Measurements from ENCODE around the gene RALGPS1. TPM values are rescaled to one million over a fixed set of nuclear protein-coding genes. Genes with fewer than 3 reads are reported as not detected.

The RALGPS1 gene
- total and polyA plus RNA-seq, 2 experiments from 2014 or later: 13.1 to 22.1 TPM

DNA sequence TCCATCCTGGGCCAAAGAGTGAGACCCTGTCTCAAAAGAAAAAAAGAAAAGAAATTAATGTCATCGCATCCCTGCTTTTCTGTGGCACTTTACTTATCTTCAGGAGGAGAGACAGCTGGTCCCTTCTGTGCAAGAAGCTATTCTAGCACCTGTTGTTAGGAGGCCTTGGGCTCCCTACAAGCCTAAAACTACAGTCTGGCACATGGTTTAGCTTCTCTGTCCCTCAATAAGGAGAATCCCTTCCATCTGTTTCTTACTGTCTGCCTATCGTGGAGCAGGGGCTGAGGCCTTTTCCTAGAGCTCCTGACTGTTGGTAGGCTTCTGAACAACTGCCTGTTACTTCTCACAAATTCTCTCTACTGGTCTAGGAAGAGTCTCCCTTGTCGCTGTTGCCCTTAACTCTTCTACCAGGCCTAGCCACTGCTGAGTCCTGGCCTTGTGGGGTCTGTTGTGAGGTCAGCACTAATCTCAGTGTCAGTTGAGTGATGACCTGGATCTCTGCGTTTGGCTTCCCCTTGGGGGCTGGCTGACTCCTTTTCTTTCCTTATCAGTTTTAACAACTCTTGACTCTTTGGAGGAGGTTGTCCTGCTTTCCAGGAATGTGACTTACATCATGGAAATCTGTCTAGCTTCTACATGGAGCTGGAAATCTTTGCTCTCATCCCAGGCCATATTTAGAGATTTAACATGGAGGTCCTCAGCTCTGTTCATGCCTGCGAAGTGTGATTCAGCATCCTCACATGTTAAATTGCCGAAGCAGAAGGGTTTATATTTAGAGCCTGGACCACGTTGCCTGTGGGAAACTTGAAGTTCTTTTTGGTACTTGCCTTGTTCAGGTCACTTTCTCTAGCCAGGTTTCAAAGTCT, 344.3 kb downstream of the RALGPS1 start:
- Histone ChIP-seq H3K79me2 (no peaks in the 10 kb centered on the region), H3K4me2 (no peak overlapping the region)
- DNase-seq (ENCODE audit: low spot score): peak; percentile 14

GRCh38 chr9:127262602-127263001, 348.0 kb downstream of the RALGPS1 start:
- Histone ChIP-seq H3K9me2 (replicated peaks; ENCODE audit: insufficient read depth) (no peaks in the 10 kb centered on the region), H3K4me3 (no peak overlapping the region), H3K27me3 (no peaks in the 10 kb centered on the region), H3K9me3 (ENCODE audit: low read depth) (no peaks in the 10 kb centered on the region), H3K36me3 (replicated peaks; ENCODE audit: insufficient read depth, low read depth) (no peaks in the 10 kb centered on the region), H3K79me2 (no peaks in the 10 kb centered on the region), H3K4me1 (ENCODE audit: insufficient read depth) (peaks cover 4% of the 10 kb centered on the region), H3K27ac (no peak overlapping the region), H3K4me2 (no peak overlapping the region), H4K20me1 (ENCODE audit: insufficient read depth, poor library complexity, severe bottlenecking) (no peaks in the 10 kb centered on the region), H2AFZ (no peak overlapping the region)
- TF ChIP-seq EZH2 (IDR thresholded peaks at IDR 0.05; ENCODE audit: borderline replicate concordance): no peak
- DNase-seq (ENCODE audit: low spot score): no peak

More for the DNA sequence above, 344.3 kb downstream of the RALGPS1 start:
- Histone ChIP-seq H3K36me3 (replicated peaks; ENCODE audit: insufficient read depth, low read depth) (no peaks in the 10 kb centered on the region), H2AFZ (no peak overlapping the region), H3K9me2 (replicated peaks; ENCODE audit: insufficient read depth) (no peaks in the 10 kb centered on the region), H3K27me3 (no peaks in the 10 kb centered on the region), H3K27ac (no peak overlapping the region), H3K9me3 (ENCODE audit: low read depth) (no peaks in the 10 kb centered on the region), H4K20me1 (ENCODE audit: insufficient read depth, poor library complexity, severe bottlenecking) (no peaks in the 10 kb centered on the region), H3K4me1 (ENCODE audit: insufficient read depth) (peaks cover under 1% of the 10 kb centered on the region), H3K4me3 (no peak overlapping the region)
- TF ChIP-seq EZH2phosphoT487 (IDR thresholded peaks at IDR 0.05; ENCODE audit: low read depth, severe bottlenecking, unreplicated experiment): no peak
- TF ChIP-seq EZH2 (IDR thresholded peaks at IDR 0.05; ENCODE audit: borderline replicate concordance): no peak
- no peak for TF ChIP-seq CTCF (IDR thresholded peaks at IDR 0.05; ENCODE audit: poor library complexity)
- WGBS (ENCODE audit: low lambda C conversion rate, missing lambda C conversion rate): 74% methylated on average over 7 of the region's 7 CpGs

DNA sequence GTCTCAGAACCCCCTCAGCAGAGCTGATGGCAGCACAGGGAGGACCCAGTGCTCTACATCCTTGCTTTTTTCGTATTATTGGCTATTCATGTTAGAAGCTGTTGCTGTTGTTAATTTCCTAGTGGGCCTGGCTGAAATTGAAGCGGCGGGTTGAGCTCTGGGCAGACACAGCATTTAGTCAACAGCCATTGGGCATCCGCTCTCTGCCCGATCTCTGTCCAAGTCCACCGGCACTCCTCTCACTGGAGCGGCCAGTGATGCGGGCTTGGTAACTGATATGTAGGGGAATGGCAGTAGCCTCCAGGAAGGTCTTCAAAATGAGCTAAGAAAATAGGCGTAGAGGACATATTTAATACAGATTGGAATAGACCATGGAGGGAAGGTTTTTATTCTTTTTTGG, 348.7 kb downstream of the RALGPS1 start:
- TF ChIP-seq EZH2 (IDR thresholded peaks at IDR 0.05; ENCODE audit: borderline replicate concordance) (no peak), CTCF (IDR thresholded peaks at IDR 0.05; ENCODE audit: poor library complexity) (no peak), EZH2phosphoT487 (IDR thresholded peaks at IDR 0.05; ENCODE audit: low read depth, severe bottlenecking, unreplicated experiment) (no peak)
- H3K79me2 ChIP-seq: no peaks in the 10 kb centered on the region
- H3K4me2 ChIP-seq: no peak overlapping the region
- H3K9me2 ChIP-seq (replicated peaks; ENCODE audit: insufficient read depth): no peaks in the 10 kb centered on the region
- peaks cover 4% of the 10 kb centered on the region for H3K4me1 ChIP-seq (ENCODE audit: insufficient read depth)
- H3K27me3 ChIP-seq: no peaks in the 10 kb centered on the region
- H3K27ac ChIP-seq: no peak overlapping the region
- H4K20me1 ChIP-seq (ENCODE audit: insufficient read depth, poor library complexity, severe bottlenecking): no peaks in the 10 kb centered on the region
- 96% methylated on average over 9 of the region's 9 CpGs for WGBS (ENCODE audit: low lambda C conversion rate, missing lambda C conversion rate)
- no peak overlapping the region for H3K4me3 ChIP-seq
- no peaks in the 10 kb centered on the region for H3K9me3 ChIP-seq (ENCODE audit: low read depth)
- DNase-seq (ENCODE audit: low spot score): no peak
- H3K36me3 ChIP-seq (replicated peaks; ENCODE audit: insufficient read depth, low read depth): no peaks in the 10 kb centered on the region
- H2AFZ ChIP-seq: no peak overlapping the region

DNA sequence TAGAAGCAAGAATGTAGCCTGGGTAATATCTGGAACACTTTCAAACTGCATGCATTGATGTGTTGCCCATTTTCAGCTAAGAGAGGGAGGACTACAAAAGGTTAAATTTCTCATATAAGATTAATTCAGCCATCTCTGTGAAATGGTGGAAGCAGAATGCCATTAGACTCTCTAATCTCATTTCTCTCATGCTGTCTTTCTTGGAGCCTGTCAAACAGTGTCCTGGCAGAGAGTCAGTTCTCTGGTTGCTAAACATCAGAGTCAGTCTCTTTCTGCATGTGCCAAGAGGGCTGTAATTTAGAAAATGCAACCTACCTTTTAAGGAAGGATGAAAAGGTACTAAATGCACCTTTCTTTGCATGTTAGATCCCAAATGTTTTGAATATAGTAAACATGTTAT, 349.1 kb downstream of the RALGPS1 start:
- Histone ChIP-seq H2AFZ (no peak overlapping the region), H3K27me3 (no peaks in the 10 kb centered on the region), H4K20me1 (ENCODE audit: insufficient read depth, poor library complexity, severe bottlenecking) (no peaks in the 10 kb centered on the region), H3K27ac (no peak overlapping the region), H3K79me2 (no peaks in the 10 kb centered on the region), H3K36me3 (replicated peaks; ENCODE audit: insufficient read depth, low read depth) (no peaks in the 10 kb centered on the region), H3K9me2 (replicated peaks; ENCODE audit: insufficient read depth) (no peaks in the 10 kb centered on the region), H3K4me1 (ENCODE audit: insufficient read depth) (peaks cover 4% of the 10 kb centered on the region), H3K4me2 (no peak overlapping the region), H3K9me3 (ENCODE audit: low read depth) (no peaks in the 10 kb centered on the region), H3K4me3 (no peak overlapping the region)
- TF ChIP-seq EZH2 (IDR thresholded peaks at IDR 0.05; ENCODE audit: borderline replicate concordance) (no peak), EZH2phosphoT487 (IDR thresholded peaks at IDR 0.05; ENCODE audit: low read depth, severe bottlenecking, unreplicated experiment) (no peak), CTCF (IDR thresholded peaks at IDR 0.05; ENCODE audit: poor library complexity) (no peak)
- DNase-seq (ENCODE audit: low spot score): no peak
